H1 (cell line): ENCODE results near the gene PIGX. TPM values are rescaled to one million over a fixed set of nuclear protein-coding genes. Genes with fewer than 3 reads are reported as not detected.

ENCODE experiments used
- CTCF ChIA-PET: fragments of 300-600 bp; sonication (Branson Sonifier 250); formaldehyde crosslinking; loops from one replicate; lab custom pipeline; 2021; ENCODE audit not compliant: partially characterized antibody; lab: Charles Lee
- POLR2A ChIA-PET: fragments of 300-600 bp; sonication (Branson Sonifier 250); formaldehyde crosslinking; loops from one replicate; lab custom pipeline; 2021; ENCODE audit warnings: inconsistent platforms; ENCODE audit not compliant: partially characterized antibody; lab: Charles Lee
- DNase-seq, 2 experiments: peaks; one replicate each; pipeline versions ENCODE4 v3.0.0 to v3.0.0-alpha.2; 2010 to 2022; ENCODE audit warnings: low spot score in 2 of 2, low read depth in 1 of 2, mixed read lengths in 1 of 2
- FAIRE-seq: peaks from 2 replicates; lab custom pipeline; 2011; peaks lifted over from hg19 to GRCh38; lab: Jason Lieb, UNC
- H2AFZ ChIP-seq: 2 replicates; pipeline ENCODE4 v1.8.1; 2012; ENCODE audit warnings: low read length, inconsistent platforms
- H2AK5ac ChIP-seq: 2 replicates; pipeline ENCODE4 v1.6.1; 2013; ENCODE audit warnings: low read depth, low read length
- H2BK120ac ChIP-seq: replicated peaks from 2 replicates; pipeline ENCODE3; 2013; ENCODE audit warnings: low read depth, low read length, inconsistent platforms
- H2BK12ac ChIP-seq: 2 replicates; pipeline ENCODE4 v1.6.1; 2013; ENCODE audit warnings: low read depth, low read length
- H2BK15ac ChIP-seq: 2 replicates; pipeline ENCODE4 v1.6.1; 2013; ENCODE audit warnings: low read length
- H2BK20ac ChIP-seq: 2 replicates; pipeline ENCODE4 v1.6.1; 2013; ENCODE audit warnings: low read length
- H2BK5ac ChIP-seq: 2 replicates; pipeline ENCODE4 v1.6.1; 2013; ENCODE audit warnings: low read depth, low read length
- H3K14ac ChIP-seq: 2 replicates; pipeline ENCODE4 v1.6.1; 2013; ENCODE audit warnings: inconsistent platforms; ENCODE audit not compliant: insufficient read length
- H3K18ac ChIP-seq: 2 replicates; pipeline ENCODE4 v1.6.1; 2013; ENCODE audit warnings: low read length; ENCODE audit errors: extremely low read depth
- H3K23ac ChIP-seq: 2 replicates; pipeline ENCODE4 v1.6.1; 2013; ENCODE audit warnings: inconsistent platforms; ENCODE audit not compliant: insufficient read length
- H3K23me2 ChIP-seq: 2 replicates; pipeline ENCODE4 v1.6.1; 2013; ENCODE audit warnings: low read depth, low read length
- H3K27ac ChIP-seq: 2 replicates; pipeline ENCODE4 v1.6.1; 2011; ENCODE audit warnings: low read depth, low read length, inconsistent platforms
- H3K27me3 ChIP-seq, 4 experiments: replicated peaks in 1 of 4; 1 replicate in 1 of 4; 2 replicates in 3 of 4; pipeline versions ENCODE4 v1.6.1 to v1.8.1; 2011 to 2013; ENCODE audit warnings: low read length in 3 of 4, mild to moderate bottlenecking in 3 of 4, inconsistent platforms in 2 of 4, mixed read lengths in 2 of 4, moderate library complexity in 1 of 4; ENCODE audit not compliant: control insufficient read depth in 3 of 4, insufficient read depth in 3 of 4; ENCODE audit errors: extremely low read depth in 1 of 4
- H3K36me3 ChIP-seq, 4 experiments: 2 replicates each; pipeline versions ENCODE4 v1.6.1 to v1.8.1; 2011 to 2013; ENCODE audit warnings: mild to moderate bottlenecking in 4 of 4, low read length in 3 of 4, moderate library complexity in 2 of 4, control low read depth in 1 of 4, inconsistent platforms in 1 of 4; ENCODE audit not compliant: insufficient read depth in 4 of 4, control insufficient read depth in 2 of 4
- H3K4ac ChIP-seq: replicated peaks from 2 replicates; pipeline ENCODE3; 2013; ENCODE audit warnings: low read length, low read depth, mixed read lengths, inconsistent platforms; ENCODE audit not compliant: insufficient read length
- H3K4me1 ChIP-seq, 4 experiments: replicated peaks in 1 of 4; 1 replicate in 1 of 4; 2 replicates in 3 of 4; pipeline versions ENCODE4 v1.6.1 to v1.8.1; 2011 to 2013; ENCODE audit warnings: low read length in 3 of 4, inconsistent platforms in 2 of 4, mixed read lengths in 1 of 4; ENCODE audit not compliant: insufficient read depth in 4 of 4, control insufficient read depth in 3 of 4
- H3K4me2 ChIP-seq, 2 experiments: 2 replicates each; pipeline versions ENCODE4 v1.6.1 to v1.8.1; 2011 to 2013; ENCODE audit warnings: low read depth in 2 of 2, low read length in 2 of 2, control low read depth in 1 of 2, inconsistent platforms in 1 of 2, mild to moderate bottlenecking in 1 of 2; ENCODE audit not compliant: insufficient read depth in 1 of 2
- H3K4me3 ChIP-seq, 4 experiments: fragments of 200-600, 300-600 bp in 1 of 4; sonication (generic), shearing (Covaris generic), sonication (Bioruptor Twin) in 1 of 4; 2 replicates each; pipeline versions ENCODE4 v1.5.1 to v1.8.1; 2011 to 2016; ENCODE audit warnings: low read length in 4 of 4, low read depth in 3 of 4, control low read depth in 2 of 4, inconsistent platforms in 2 of 4, mild to moderate bottlenecking in 2 of 4, mixed read lengths in 1 of 4, moderate library complexity in 1 of 4; ENCODE audit not compliant: insufficient read depth in 2 of 4; ENCODE audit errors: extremely low read depth in 1 of 4
- H3K56ac ChIP-seq: replicated peaks from 2 replicates; pipeline ENCODE3; 2013; ENCODE audit warnings: low read depth, mild to moderate bottlenecking, mixed read lengths, low read length, inconsistent platforms; ENCODE audit not compliant: insufficient read length
- H3K79me1 ChIP-seq: 2 replicates; pipeline ENCODE4 v1.6.1; 2013; ENCODE audit warnings: low read depth, low read length, control low read depth
- H3K79me2 ChIP-seq, 2 experiments: 2 replicates each; pipeline versions ENCODE4 v1.6.1 to v1.8.1; 2012 to 2013; ENCODE audit warnings: low read length in 2 of 2, mild to moderate bottlenecking in 2 of 2, inconsistent platforms in 1 of 2; ENCODE audit not compliant: insufficient read depth in 2 of 2, control insufficient read depth in 1 of 2
- H3K9ac ChIP-seq, 4 experiments: replicated peaks in 1 of 4; 1 replicate in 1 of 4; 2 replicates in 3 of 4; pipeline versions ENCODE4 v1.6.1 to v1.8.1; 2011 to 2013; ENCODE audit warnings: low read depth in 3 of 4, low read length in 3 of 4, control low read depth in 2 of 4, mild to moderate bottlenecking in 2 of 4, moderate library complexity in 2 of 4, inconsistent platforms in 1 of 4; ENCODE audit errors: extremely low read depth in 1 of 4
- H3K9me3 ChIP-seq, 2 experiments: 2 replicates each; pipeline versions ENCODE4 v1.6.1 to v1.8.1; 2012 to 2013; ENCODE audit warnings: mild to moderate bottlenecking in 2 of 2, moderate library complexity in 2 of 2, control low read depth in 1 of 2, inconsistent platforms in 1 of 2, low read depth in 1 of 2, low read length in 1 of 2, mixed read lengths in 1 of 2; ENCODE audit not compliant: insufficient read depth in 2 of 2
- H4K20me1 ChIP-seq, 2 experiments: replicated peaks in 1 of 2; 2 replicates each; pipeline versions ENCODE3 to v1.8.1; 2011 to 2013; ENCODE audit warnings: inconsistent platforms in 2 of 2, low read length in 2 of 2, mild to moderate bottlenecking in 1 of 2; ENCODE audit not compliant: insufficient read depth in 2 of 2, control insufficient read depth in 1 of 2
- H4K5ac ChIP-seq: 2 replicates; pipeline ENCODE4 v1.6.1; 2013; ENCODE audit warnings: low read length, low read depth, mixed read lengths, inconsistent platforms; ENCODE audit not compliant: insufficient read length
- H4K8ac ChIP-seq: 2 replicates; pipeline ENCODE4 v1.8.0; 2013; ENCODE audit warnings: mild to moderate bottlenecking, moderate library complexity, low read length, inconsistent platforms; ENCODE audit not compliant: insufficient read depth; ENCODE audit errors: extremely low read depth
- H4K91ac ChIP-seq: replicated peaks from 2 replicates; pipeline ENCODE3; 2013; ENCODE audit warnings: low read length, mixed read lengths, inconsistent platforms; ENCODE audit not compliant: insufficient read length
- ASH2L ChIP-seq: fragments of 200-600, 300-600 bp; sonication (generic); IDR thresholded peaks from one replicate; pipeline ENCODE4 v1.7.1; 2017; ENCODE audit warnings: low read length
- HDAC2 ChIP-seq, 2 experiments: fragments of 300-600 bp in 1 of 2; sonication (generic) in 1 of 2; IDR thresholded peaks; 2 replicates each; pipeline ENCODE4 v1.6.1; 2011 to 2012; ENCODE audit warnings: low read depth in 2 of 2, low read length in 2 of 2, mild to moderate bottlenecking in 2 of 2, moderate library complexity in 2 of 2, borderline replicate concordance in 1 of 2, inconsistent platforms in 1 of 2
- JUN ChIP-seq: IDR thresholded peaks from 2 replicates; pipeline ENCODE4 v1.6.1; 2011; ENCODE audit warnings: low read depth, mild to moderate bottlenecking, improper control_type of control experiment, low read length
- KDM4A ChIP-seq: IDR thresholded peaks from one replicate; pipeline ENCODE4 v1.7.1; 2012; ENCODE audit warnings: low read depth, mild to moderate bottlenecking, moderate library complexity, low read length, inconsistent platforms; ENCODE audit not compliant: severe bottlenecking
- PHF8 ChIP-seq: fragments of 200-600 bp; sonication (generic); conservative IDR thresholded peaks from 2 replicates; pipeline ENCODE4 v1.7.1; 2012; ENCODE audit warnings: low read depth, mild to moderate bottlenecking, inconsistent platforms, low read length, moderate library complexity
- POLR2A ChIP-seq, 2 experiments: IDR thresholded peaks; 1 replicate in 1 of 2; 2 replicates in 1 of 2; pipeline ENCODE4 v1.6.1; 2011; ENCODE audit warnings: low read depth in 2 of 2, low read length in 2 of 2, mild to moderate bottlenecking in 2 of 2; ENCODE audit errors: control extremely low read depth in 1 of 2
- SIN3A ChIP-seq, 2 experiments: IDR thresholded peaks in 1 of 2; conservative IDR thresholded peaks in 1 of 2; 2 replicates each; pipeline ENCODE4 v1.6.1; 2011 to 2012; ENCODE audit warnings: low read length in 2 of 2, improper control_type of control experiment in 1 of 2, low read depth in 1 of 2, mild to moderate bottlenecking in 1 of 2
- SUZ12 ChIP-seq: fragments of 200-600 bp; sonication (generic); IDR thresholded peaks from 2 replicates; pipeline ENCODE4 v1.6.1; 2012; ENCODE audit warnings: mild to moderate bottlenecking, inconsistent platforms, low read length, moderate library complexity, mixed read lengths
- TAF7 ChIP-seq: optimal IDR thresholded peaks from 2 replicates; pipeline ENCODE3; 2011; ENCODE audit warnings: low read depth, mild to moderate bottlenecking, inconsistent platforms, low read length, moderate library complexity, borderline replicate concordance
- WGBS, 2 experiments: shearing (Covaris generic) in 1 of 2; methylation state at CpG; one replicate each; pipeline versions ENCODE4 v1.1.6 to v1.1.7; 2013 to 2015; ENCODE audit warnings: low lambda C conversion rate in 2 of 2, mixed read lengths in 2 of 2, inconsistent platforms in 1 of 2, low coverage in 1 of 2, missing lambda C conversion rate in 1 of 2; ENCODE audit not compliant: insufficient replicate concordance in 2 of 2, insufficient coverage in 1 of 2, insufficient read length in 1 of 2; ENCODE audit errors: extremely low coverage in 1 of 2, missing lambda C conversion rate in 1 of 2; 5-methylcytosine and 5-hydroxymethylcytosine counted together
- polyA plus RNA-seq, 7 experiments: library from polyadenylated mRNA; depleted of rRNA in 3 of 7; stranded (reverse) in 5 of 7; unstranded in 2 of 7; fragments of >200 nt in 5 of 7; fragments of 200-250 nt in 2 of 7; gene quantifications; 1 replicate in 5 of 7; 2 replicates in 1 of 7; 4 replicates in 1 of 7; pipeline versions ENCODE4 v1.2.1 to v1.2.3, GENCODE V29; 2011 to 2013; ENCODE audit warnings: missing spikeins in 2 of 7, mixed read lengths in 2 of 7
- total RNA-seq: library from RNA; stranded (reverse); fragmentation: NEBNext Ultra II Directional; extraction: Animal tissue kit (Norgen Biotek cat#: 25700); gene quantifications from 2 replicates; pipeline ENCODE4 v1.2.1, GENCODE V29; 2021
- TF ChIP-seq, protein P1 (sequence below), 3 experiments: IDR thresholded peaks; 1 replicate in 2 of 3; 2 replicates in 1 of 3; pipeline versions ENCODE4 v1.5.1 to v1.6.1; 2011; ENCODE audit warnings: low read length in 3 of 3, mild to moderate bottlenecking in 3 of 3, inconsistent platforms in 2 of 3, low read depth in 1 of 3, moderate library complexity in 1 of 3; ENCODE audit not compliant: insufficient read depth in 1 of 3; ENCODE audit errors: control extremely low read depth in 1 of 3

PIGX gene
- total and polyA plus RNA-seq, 2 of the 8 experiments (the other 6 are each of a cell fraction or from before 2014, with no cell fraction given) = 7.0 to 14.9 TPM

DNA sequence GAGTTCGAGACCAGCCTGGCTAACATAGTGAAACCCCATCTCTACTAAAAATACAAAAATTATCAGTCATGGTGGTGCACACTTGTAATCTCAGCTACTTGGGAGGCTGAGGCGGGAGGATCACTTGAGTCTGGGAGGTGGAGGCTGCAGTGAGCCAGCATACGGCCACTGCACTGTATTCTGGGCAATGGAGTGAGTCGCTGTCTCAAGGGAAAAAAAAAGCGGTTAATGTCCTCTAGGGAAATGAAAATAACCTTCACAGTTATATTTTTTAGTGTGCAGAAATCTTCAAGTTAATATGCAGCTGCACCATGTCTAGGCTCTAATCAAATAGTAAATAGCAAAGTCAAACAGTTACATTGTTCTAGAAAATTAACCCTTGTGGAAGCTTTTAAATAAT lies 14.9 kb upstream of the PIGX start:
- H3K23ac ChIP-seq = no peak overlapping the region
- no peak overlapping the region for H2BK20ac ChIP-seq
- DNase-seq (no peak), FAIRE-seq (no peak)
- no peaks in the 10 kb centered on the region for H3K36me3 ChIP-seq
- POLR2A ChIA-PET = interaction anchor here (0.7 kb wide), 1 partner anchor 225 kb away, joined by 3 read pairs; no protein-coding TSS in a partner anchor
- H3K4me2 ChIP-seq = no peak overlapping the region
- CTCF ChIA-PET = interaction anchor here (1.2 to 1.5 kb wide), 3 partner anchors 12 to 13 kb away, joined by 3 to 5 read pairs (median 5); no protein-coding TSS in a partner anchor
- H2BK5ac ChIP-seq = no peak overlapping the region
- H2AFZ ChIP-seq = no peak overlapping the region
- no peak overlapping the region for H4K8ac ChIP-seq
- H2BK12ac ChIP-seq = no peak overlapping the region
- H3K9ac ChIP-seq = no peak overlapping the region
- H3K79me2 ChIP-seq = no peaks in the 10 kb centered on the region
- H3K27me3 ChIP-seq = no peaks in the 10 kb centered on the region
- no peaks in the 10 kb centered on the region for H3K9me3 ChIP-seq
- 94% methylated on average over 5 of the region's 5 CpGs; no CpG with 5 or more reads in 1 of the 2 experiments for WGBS, 2 experiments
- H4K5ac ChIP-seq = no peak overlapping the region
- no peak overlapping the region for H2BK120ac ChIP-seq
- H3K27ac ChIP-seq = no peak overlapping the region
- H3K18ac ChIP-seq = no peak overlapping the region
- H2BK15ac ChIP-seq = no peak overlapping the region
- no peak overlapping the region for H3K4me3 ChIP-seq
- no peak overlapping the region for H3K14ac ChIP-seq
- peaks cover 0 to 6% of the 10 kb centered on the region in 2 experiments for H4K20me1 ChIP-seq
- H4K91ac ChIP-seq = no peak overlapping the region
- H2AK5ac ChIP-seq = no peak overlapping the region
- no peak overlapping the region for H3K56ac ChIP-seq
- H3K79me1 ChIP-seq = no peaks in the 10 kb centered on the region
- H3K23me2 ChIP-seq = peaks cover 14% of the 10 kb centered on the region; the same call in 1 of the 2 replicates
- H3K4me1 ChIP-seq = no peaks in the 10 kb centered on the region
- H3K4ac ChIP-seq = no peak overlapping the region
- TF ChIP-seq, protein P1, sequence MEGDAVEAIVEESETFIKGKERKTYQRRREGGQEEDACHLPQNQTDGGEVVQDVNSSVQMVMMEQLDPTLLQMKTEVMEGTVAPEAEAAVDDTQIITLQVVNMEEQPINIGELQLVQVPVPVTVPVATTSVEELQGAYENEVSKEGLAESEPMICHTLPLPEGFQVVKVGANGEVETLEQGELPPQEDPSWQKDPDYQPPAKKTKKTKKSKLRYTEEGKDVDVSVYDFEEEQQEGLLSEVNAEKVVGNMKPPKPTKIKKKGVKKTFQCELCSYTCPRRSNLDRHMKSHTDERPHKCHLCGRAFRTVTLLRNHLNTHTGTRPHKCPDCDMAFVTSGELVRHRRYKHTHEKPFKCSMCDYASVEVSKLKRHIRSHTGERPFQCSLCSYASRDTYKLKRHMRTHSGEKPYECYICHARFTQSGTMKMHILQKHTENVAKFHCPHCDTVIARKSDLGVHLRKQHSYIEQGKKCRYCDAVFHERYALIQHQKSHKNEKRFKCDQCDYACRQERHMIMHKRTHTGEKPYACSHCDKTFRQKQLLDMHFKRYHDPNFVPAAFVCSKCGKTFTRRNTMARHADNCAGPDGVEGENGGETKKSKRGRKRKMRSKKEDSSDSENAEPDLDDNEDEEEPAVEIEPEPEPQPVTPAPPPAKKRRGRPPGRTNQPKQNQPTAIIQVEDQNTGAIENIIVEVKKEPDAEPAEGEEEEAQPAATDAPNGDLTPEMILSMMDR (IDR thresholded peaks at IDR 0.05; ENCODE audit: control extremely low read depth in 1 of 3, insufficient read depth in 1 of 3, low read depth in 1 of 3, low read length in 3 of 3) = no peak
- TF ChIP-seq KDM4A = no peak
- no peak for TF ChIP-seq HDAC2 (IDR thresholded peaks at IDR 0.05; ENCODE audit: borderline replicate concordance in 1 of 2, low read depth in 2 of 2, low read length in 2 of 2)
- no peak for TF ChIP-seq JUN
- no peak for TF ChIP-seq POLR2A (IDR thresholded peaks at IDR 0.05; ENCODE audit: control extremely low read depth in 1 of 2, low read depth in 2 of 2, low read length in 2 of 2)
- TF ChIP-seq TAF7 = no peak
- no peak for TF ChIP-seq SUZ12
- no peak for TF ChIP-seq PHF8
- no peak for TF ChIP-seq SIN3A (conservative IDR thresholded peaks at IDR 0.05 in 1 of 2, IDR thresholded peaks at IDR 0.05 in 1 of 2; ENCODE audit: low read depth in 1 of 2, low read length in 2 of 2)
- no peak for TF ChIP-seq ASH2L
